Measurements from ENCODE around the gene MGAT1.

- TF ChIP-seq EP300 (IDR thresholded peaks at IDR 0.05), result no peak
- peak in 1 of 4 experiments; percentile 27 for TF ChIP-seq CTCF (IDR thresholded peaks at IDR 0.05)
- no peak for TF ChIP-seq POLR2AphosphoS5 (IDR thresholded peaks at IDR 0.05)
- TF ChIP-seq POLR2A (IDR thresholded peaks at IDR 0.05), result no peak
These were observed 849 bp upstream of the MGAT1 start for GRCh38 chr5:180803181-180804128.

Data from gastroesophageal sphincter (tissue), 3 donors.